Caco-2 (cell line): ENCODE data around the gene GRIN2D. TPM values are rescaled to one million over a fixed set of nuclear protein-coding genes. Genes with fewer than 3 reads are reported as not detected.

ENCODE experiments used
- BruUV-seq: library from RNA; stranded (reverse); fragments of 400-500 nt; replicated peaks from 2 replicates; lab custom pipeline; 2021; lab: Mats Ljungman, UMichigan
- CTCF ChIA-PET: fragments of 300-600 bp; sonication (Branson Sonifier 250); formaldehyde crosslinking; loops from one replicate; lab custom pipeline; 2022; ENCODE audit warnings: antibody characterized with exemption; lab: Charles Lee
- POLR2A ChIA-PET: fragments of 300-600 bp; sonication (Branson Sonifier 250); formaldehyde crosslinking; loops from one replicate; lab custom pipeline; 2022; ENCODE audit warnings: antibody characterized with exemption; lab: Charles Lee
- DNase-seq, 2 experiments: peaks; one replicate each; pipeline versions ENCODE4 v3.0.0 to v3.0.0-alpha.2; 2020 to 2022
- H3K27me3 ChIP-seq: replicated peaks from 2 replicates; pipeline ENCODE4 v1.6.0; 2011; ENCODE audit warnings: low read length; ENCODE audit not compliant: control insufficient read depth, insufficient read depth
- H3K36me3 ChIP-seq: 2 replicates; pipeline ENCODE4 v1.5.1; 2011; ENCODE audit warnings: low read length; ENCODE audit not compliant: control insufficient read depth, insufficient read depth
- H3K4me1 ChIP-seq: fragments of 250-450 bp; sonication (Bioruptor Pico); 2 replicates; pipeline ENCODE4 v1.5.1; 2020; ENCODE audit warnings: mild to moderate bottlenecking
- H3K4me3 ChIP-seq: 2 replicates; pipeline ENCODE4 v1.5.1; 2011; ENCODE audit warnings: low read depth, mild to moderate bottlenecking, control low read depth, low read length
- H3K9me3 ChIP-seq: fragments of 250-450 bp; sonication (Bioruptor Pico); 2 replicates; pipeline ENCODE4 v1.5.1; 2020; ENCODE audit warnings: mild to moderate bottlenecking, moderate library complexity
- H3K27ac Mint-ChIP-seq: one replicate; pipeline ENCODE4 v1.8.0; 2022; ENCODE audit warnings: mixed read lengths; ENCODE audit not compliant: unreplicated experiment
- H3K27me3 Mint-ChIP-seq: one replicate; pipeline ENCODE4 v1.8.0; 2022; ENCODE audit warnings: mixed read lengths; ENCODE audit not compliant: insufficient read depth, unreplicated experiment
- H3K36me3 Mint-ChIP-seq: one replicate; pipeline ENCODE4 v1.8.0; 2022; ENCODE audit warnings: mild to moderate bottlenecking, mixed read lengths; ENCODE audit not compliant: insufficient read depth, unreplicated experiment
- H3K4me1 Mint-ChIP-seq: one replicate; pipeline ENCODE4 v1.8.0; 2022; ENCODE audit warnings: low read depth, mixed read lengths; ENCODE audit not compliant: unreplicated experiment
- H3K4me3 Mint-ChIP-seq: one replicate; pipeline ENCODE4 v1.8.0; 2022; ENCODE audit warnings: mild to moderate bottlenecking, moderate library complexity, mixed read lengths; ENCODE audit not compliant: unreplicated experiment
- H3K9me3 Mint-ChIP-seq: one replicate; pipeline ENCODE4 v1.8.0; 2022; ENCODE audit warnings: mixed read lengths; ENCODE audit not compliant: unreplicated experiment
- CTCF ChIP-seq, 2 experiments: fragments of 200-600 bp in 1 of 2; IDR thresholded peaks; 1 replicate in 1 of 2; 2 replicates in 1 of 2; pipeline versions ENCODE4 v1.5.1 to v1.8.0; 2011 to 2022; ENCODE audit warnings: antibody characterized with exemption in 1 of 2, control low read depth in 1 of 2, inconsistent platforms in 1 of 2, low read depth in 1 of 2, low read length in 1 of 2, mild to moderate bottlenecking in 1 of 2, moderate library complexity in 1 of 2; ENCODE audit not compliant: insufficient read depth in 1 of 2, severe bottlenecking in 1 of 2, unreplicated experiment in 1 of 2
- intact Hi-C: fragments of 100-400 bp; cut with micrococcal nuclease; formaldehyde crosslinking; loops from one replicate; pipeline ENCODE4 v1.10.0; 2022; ENCODE audit not compliant: unreplicated experiment
- total RNA-seq: library from RNA; stranded (reverse); gene quantifications from 2 replicates; pipeline ENCODE4 v1.2.3, GENCODE V29; 2022

Gene GRIN2D
- total RNA-seq, 1 experiment from 2014 or later = 6.5 TPM

GRCh38 chr19:48405850-48406249 lies 12.4 kb downstream of the GRIN2D start:
- Histone ChIP-seq H3K4me3 (no peak overlapping the region), H3K9me3 (no peaks in the 10 kb centered on the region), H3K27me3 (no peaks in the 10 kb centered on the region), H3K4me1 (peaks cover 8% of the 10 kb centered on the region; the same call in 1 of the 2 replicates), H3K36me3 (no peaks in the 10 kb centered on the region)
- CTCF ChIA-PET = interaction anchor here (2.8 kb wide), 1 partner anchor 15 kb away, joined by 10 read pairs; the partner anchor contains the start of gene KDELR1
- peak; percentile 47 to 58 for DNase-seq
- H3K36me3 Mint-ChIP-seq = peaks cover 11% of the 10 kb centered on the region
- peaks cover 17% of the 10 kb centered on the region for H3K4me1 Mint-ChIP-seq
- no peaks in the 10 kb centered on the region for H3K9me3 Mint-ChIP-seq
- no peak for TF ChIP-seq CTCF (IDR thresholded peaks at IDR 0.05; ENCODE audit: insufficient read depth in 1 of 2, low read depth in 1 of 2, low read length in 1 of 2, severe bottlenecking in 1 of 2, unreplicated experiment in 1 of 2)
- intact Hi-C loops = no loop called here
- POLR2A ChIA-PET = interaction anchor here (0.6 kb wide), 1 partner anchor 87 kb away, joined by 3 read pairs; no protein-coding TSS in a partner anchor
- BruUV-seq = no TSS peak
- H3K27ac Mint-ChIP-seq = peak overlapping the region; percentile 84
- H3K27me3 Mint-ChIP-seq = no peaks in the 10 kb centered on the region
- H3K4me3 Mint-ChIP-seq = no peak overlapping the region

- Mint-ChIP-seq H3K4me1 (peaks cover 6% of the 10 kb centered on the region), H3K4me3 (no peak overlapping the region), H3K27ac (no peak overlapping the region), H3K27me3 (no peaks in the 10 kb centered on the region), H3K36me3 (peaks cover 12% of the 10 kb centered on the region), H3K9me3 (no peaks in the 10 kb centered on the region)
- Histone ChIP-seq H3K9me3 (no peaks in the 10 kb centered on the region), H3K36me3 (no peaks in the 10 kb centered on the region), H3K4me3 (no peak overlapping the region), H3K4me1 (no peaks in the 10 kb centered on the region), H3K27me3 (no peaks in the 10 kb centered on the region; the same call in 1 of the 2 replicates)
- intact Hi-C loops = loop anchor here (2.0 kb wide), 1 partner anchor 15 kb away; no protein-coding TSS in a partner anchor
- POLR2A ChIA-PET = no interaction called here
- peak in 1 of 2 experiments; percentile 37 for DNase-seq
- BruUV-seq = no TSS peak
- no peak for TF ChIP-seq CTCF (IDR thresholded peaks at IDR 0.05; ENCODE audit: insufficient read depth in 1 of 2, low read depth in 1 of 2, low read length in 1 of 2, severe bottlenecking in 1 of 2, unreplicated experiment in 1 of 2)
- CTCF ChIA-PET = interaction anchor here (0.6 to 0.7 kb wide), 4 partner anchors 23 to 88 kb away, joined by 3 to 7 read pairs (median 3); partner anchors contain the start of gene KDELR1
These were observed 20.6 kb downstream of the GRIN2D start for GRCh38 chr19:48413879-48414587.

- Mint-ChIP-seq H3K36me3 (peaks cover 12% of the 10 kb centered on the region), H3K9me3 (no peaks in the 10 kb centered on the region), H3K4me1 (peaks cover 6% of the 10 kb centered on the region), H3K4me3 (no peak overlapping the region), H3K27ac (no peak overlapping the region), H3K27me3 (no peaks in the 10 kb centered on the region)
- no peaks in the 10 kb centered on the region for H3K36me3 ChIP-seq
- TF ChIP-seq CTCF (IDR thresholded peaks at IDR 0.05; ENCODE audit: insufficient read depth in 1 of 2, low read depth in 1 of 2, low read length in 1 of 2, severe bottlenecking in 1 of 2, unreplicated experiment in 1 of 2) = no peak
- H3K9me3 ChIP-seq = no peaks in the 10 kb centered on the region
- no peaks in the 10 kb centered on the region for H3K4me1 ChIP-seq
- intact Hi-C loops = loop anchor here (2.0 kb wide), 1 partner anchor 17 kb away; no protein-coding TSS in a partner anchor
- no TSS peak for BruUV-seq
- POLR2A ChIA-PET = no interaction called here
- no peaks in the 10 kb centered on the region; the same call in 1 of the 2 replicates for H3K27me3 ChIP-seq
- peak; percentile 76 to 89 for DNase-seq
- CTCF ChIA-PET = no interaction called here
- no peak overlapping the region for H3K4me3 ChIP-seq
These were observed 21.9 kb downstream of the GRIN2D start for GRCh38 chr19:48415395-48415794.
